ENCODE measurements around the gene VAPA.
A peak's percentile ranks its signal among the peaks of the same experiment; 100 is the strongest.
"Not testable (repeated sequence)": the region's sequence is repeated elsewhere in the genome, so short reads cannot be mapped to it uniquely, and the experiment has no call there.

VAPA gene

GRCh38 chr18:9887992-9888391 is 25.8 kb upstream of the VAPA start:
- DNase-seq, result no peak

- DNase-seq, result no peak
These were observed 23.6 kb upstream of the VAPA start for GRCh38 chr18:9890196-9890595.

- no peak for DNase-seq
These were observed 22.9 kb upstream of the VAPA start for GRCh38 chr18:9890957-9891356.

GRCh38 chr18:9891515-9891914 is 22.3 kb upstream of the VAPA start:
- not testable (repeated sequence) for DNase-seq

- no peak for DNase-seq
These were observed 19.3 kb upstream of the VAPA start for GRCh38 chr18:9894454-9895068.

GRCh38 chr18:9897129-9897528 is 16.7 kb upstream of the VAPA start:
- no peak for DNase-seq

GRCh38 chr18:9897787-9898291 is 16.0 kb upstream of the VAPA start:
- not testable (repeated sequence) for DNase-seq

- DNase-seq, result no peak
These were observed 14.8 kb upstream of the VAPA start for GRCh38 chr18:9898792-9899549.

GRCh38 chr18:9899550-9899930 is 14.3 kb upstream of the VAPA start:
- DNase-seq, result not testable (repeated sequence)

GRCh38 chr18:9900699-9901098 is 13.1 kb upstream of the VAPA start:
- no peak for DNase-seq

- DNase-seq, result no peak
These were observed 12.4 kb upstream of the VAPA start for GRCh38 chr18:9901377-9901776.

GRCh38 chr18:9902264-9902663 is 11.6 kb upstream of the VAPA start:
- not testable (repeated sequence) for DNase-seq

- DNase-seq, result no peak
These were observed 11.0 kb upstream of the VAPA start for GRCh38 chr18:9902832-9903231.

- no peak for DNase-seq
These were observed 8.4 kb upstream of the VAPA start for GRCh38 chr18:9905401-9905922.

- DNase-seq, result no peak
These were observed 7.3 kb upstream of the VAPA start for GRCh38 chr18:9906481-9906880.

- no peak for DNase-seq
These were observed 5.9 kb upstream of the VAPA start for GRCh38 chr18:9907867-9908266.

- no peak for DNase-seq
These were observed 3.7 kb upstream of the VAPA start for GRCh38 chr18:9910071-9910470.

GRCh38 chr18:9910661-9911060 is 3.2 kb upstream of the VAPA start:
- no peak for DNase-seq

GRCh38 chr18:9911226-9911625 is 2.6 kb upstream of the VAPA start:
- DNase-seq, result no peak

- DNase-seq, result not testable (repeated sequence)
These were observed 1.5 kb upstream of the VAPA start for GRCh38 chr18:9912285-9912684.

- DNase-seq, result no peak
These were observed 678 bp upstream of the VAPA start for GRCh38 chr18:9913151-9913525.

- no peak for DNase-seq
These were observed 443 bp downstream of the VAPA start for GRCh38 chr18:9914334-9914583.

GRCh38 chr18:9914584-9915290 is 921 bp downstream of the VAPA start:
- DNase-seq, result peak; percentile 84
